ENCODE results near the gene GLIPR1L2. TPM values are rescaled to one million over a fixed set of nuclear protein-coding genes. Genes with fewer than 3 reads are reported as not detected.
"Not testable (repeated sequence)": the region's sequence is repeated elsewhere in the genome, so short reads cannot be mapped to it uniquely, and the experiment has no call there.

GLIPR1L2 gene
- total RNA-seq, 2 donors from 2014 or later = 0.41 to 1.8 TPM

GRCh38 chr12:75446857-75447256, 56.0 kb downstream of the GLIPR1L2 start:
- no peak for TF ChIP-seq CTCF (IDR thresholded peaks at IDR 0.05)
- Histone ChIP-seq H3K9me3 (no peaks in the 10 kb centered on the region), H3K36me3 (no peaks in the 10 kb centered on the region), H3K4me1 (ENCODE audit: control insufficient read depth in 1 of 2, low read depth in 2 of 2) (no peaks in the 10 kb centered on the region), H3K27me3 (replicated peaks; ENCODE audit: insufficient read depth) (no peaks in the 10 kb centered on the region), H3K4me3 (no peak overlapping the region), H3K27ac (no peak overlapping the region)
- ATAC-seq (ENCODE audit: insufficient number of reproducible peaks, low FRiP score, low read depth) (no peak), DNase-seq (ENCODE audit: low spot score) (no peak)

GRCh38 chr12:75447691-75448393, 57.0 kb downstream of the GLIPR1L2 start:
- Histone ChIP-seq H3K36me3 (no peaks in the 10 kb centered on the region), H3K27me3 (replicated peaks; ENCODE audit: insufficient read depth) (no peaks in the 10 kb centered on the region), H3K27ac (no peak overlapping the region), H3K9me3 (no peaks in the 10 kb centered on the region), H3K4me3 (no peak overlapping the region), H3K4me1 (ENCODE audit: control insufficient read depth in 1 of 2, low read depth in 2 of 2) (no peaks in the 10 kb centered on the region)
- DNase-seq (ENCODE audit: low spot score) (no peak), ATAC-seq (ENCODE audit: insufficient number of reproducible peaks, low FRiP score, low read depth) (no peak)
- no peak for TF ChIP-seq CTCF (IDR thresholded peaks at IDR 0.05)

- Histone ChIP-seq H3K27me3 (replicated peaks; ENCODE audit: insufficient read depth) (no peaks in the 10 kb centered on the region), H3K4me3 (no peak overlapping the region), H3K27ac (no peak overlapping the region), H3K9me3 (no peaks in the 10 kb centered on the region), H3K4me1 (ENCODE audit: control insufficient read depth in 1 of 2, low read depth in 2 of 2) (no peaks in the 10 kb centered on the region), H3K36me3 (no peaks in the 10 kb centered on the region)
- TF ChIP-seq CTCF (IDR thresholded peaks at IDR 0.05) = no peak
- DNase-seq (ENCODE audit: low spot score) (no peak), ATAC-seq (ENCODE audit: insufficient number of reproducible peaks, low FRiP score, low read depth) (no peak)
Measured at GRCh38 chr12:75452675-75453330, 61.9 kb downstream of the GLIPR1L2 start.

- Histone ChIP-seq H3K9me3 (peaks cover 3% of the 10 kb centered on the region), H3K27me3 (replicated peaks; ENCODE audit: insufficient read depth) (no peaks in the 10 kb centered on the region), H3K36me3 (no peaks in the 10 kb centered on the region), H3K4me3 (no peak overlapping the region), H3K27ac (no peak overlapping the region), H3K4me1 (ENCODE audit: control insufficient read depth in 1 of 2, low read depth in 2 of 2) (no peaks in the 10 kb centered on the region)
- no peak for DNase-seq (ENCODE audit: low spot score)
- ATAC-seq (ENCODE audit: insufficient number of reproducible peaks, low FRiP score, low read depth) = no peak
- TF ChIP-seq CTCF (IDR thresholded peaks at IDR 0.05) = no peak
Measured at GRCh38 chr12:75455839-75456238, 65.0 kb downstream of the GLIPR1L2 start.

- Histone ChIP-seq H3K4me1 (ENCODE audit: control insufficient read depth in 1 of 2, low read depth in 2 of 2) (no peaks in the 10 kb centered on the region), H3K4me3 (no peak overlapping the region), H3K36me3 (no peaks in the 10 kb centered on the region), H3K27ac (no peak overlapping the region), H3K27me3 (replicated peaks; ENCODE audit: insufficient read depth) (no peaks in the 10 kb centered on the region), H3K9me3 (peaks cover 3% of the 10 kb centered on the region)
- TF ChIP-seq CTCF (IDR thresholded peaks at IDR 0.05) = no peak
- ATAC-seq (ENCODE audit: insufficient number of reproducible peaks, low FRiP score, low read depth) = no peak
- DNase-seq (ENCODE audit: low spot score) = no peak
Measured at GRCh38 chr12:75457191-75457590, 66.3 kb downstream of the GLIPR1L2 start.

- DNase-seq (ENCODE audit: low spot score); ATAC-seq (ENCODE audit: insufficient number of reproducible peaks, low FRiP score, low read depth); H3K4me1 ChIP-seq (ENCODE audit: control insufficient read depth in 1 of 2, low read depth in 2 of 2); H3K9me3 ChIP-seq; H3K4me3 ChIP-seq; H3K36me3 ChIP-seq; H3K27ac ChIP-seq; H3K27me3 ChIP-seq (replicated peaks; ENCODE audit: insufficient read depth): not testable (repeated sequence)
Measured at GRCh38 chr12:75457866-75458265, 67.0 kb downstream of the GLIPR1L2 start.

Data from thoracic aorta (tissue), 2 donors.